H1 (cell line): ENCODE data around the gene KLHDC10. TPM values are rescaled to one million over a fixed set of nuclear protein-coding genes. Genes with fewer than 3 reads are reported as not detected.

ENCODE experiments used
- CTCF ChIA-PET: fragments of 300-600 bp; sonication (Branson Sonifier 250); formaldehyde crosslinking; loops from one replicate; lab custom pipeline; 2021; ENCODE audit not compliant: partially characterized antibody; lab: Charles Lee
- POLR2A ChIA-PET: fragments of 300-600 bp; sonication (Branson Sonifier 250); formaldehyde crosslinking; loops from one replicate; lab custom pipeline; 2021; ENCODE audit warnings: inconsistent platforms; ENCODE audit not compliant: partially characterized antibody; lab: Charles Lee
- DNase-seq, 2 experiments: peaks; one replicate each; pipeline versions ENCODE4 v3.0.0 to v3.0.0-alpha.2; 2010 to 2022; ENCODE audit warnings: low spot score in 2 of 2, low read depth in 1 of 2, mixed read lengths in 1 of 2
- FAIRE-seq: peaks from 2 replicates; lab custom pipeline; 2011; peaks lifted over from hg19 to GRCh38; lab: Jason Lieb, UNC
- H2AFZ ChIP-seq: 2 replicates; pipeline ENCODE4 v1.8.1; 2012; ENCODE audit warnings: low read length, inconsistent platforms
- H2AK5ac ChIP-seq: 2 replicates; pipeline ENCODE4 v1.6.1; 2013; ENCODE audit warnings: low read depth, low read length
- H2BK120ac ChIP-seq: replicated peaks from 2 replicates; pipeline ENCODE3; 2013; ENCODE audit warnings: low read depth, low read length, inconsistent platforms
- H2BK12ac ChIP-seq: 2 replicates; pipeline ENCODE4 v1.6.1; 2013; ENCODE audit warnings: low read depth, low read length
- H2BK15ac ChIP-seq: 2 replicates; pipeline ENCODE4 v1.6.1; 2013; ENCODE audit warnings: low read length
- H2BK20ac ChIP-seq: 2 replicates; pipeline ENCODE4 v1.6.1; 2013; ENCODE audit warnings: low read length
- H2BK5ac ChIP-seq: 2 replicates; pipeline ENCODE4 v1.6.1; 2013; ENCODE audit warnings: low read depth, low read length
- H3K14ac ChIP-seq: 2 replicates; pipeline ENCODE4 v1.6.1; 2013; ENCODE audit warnings: inconsistent platforms; ENCODE audit not compliant: insufficient read length
- H3K18ac ChIP-seq: 2 replicates; pipeline ENCODE4 v1.6.1; 2013; ENCODE audit warnings: low read length; ENCODE audit errors: extremely low read depth
- H3K23ac ChIP-seq: 2 replicates; pipeline ENCODE4 v1.6.1; 2013; ENCODE audit warnings: inconsistent platforms; ENCODE audit not compliant: insufficient read length
- H3K23me2 ChIP-seq: 2 replicates; pipeline ENCODE4 v1.6.1; 2013; ENCODE audit warnings: low read depth, low read length
- H3K27ac ChIP-seq: 2 replicates; pipeline ENCODE4 v1.6.1; 2011; ENCODE audit warnings: low read depth, low read length, inconsistent platforms
- H3K27me3 ChIP-seq, 4 experiments: replicated peaks in 1 of 4; 1 replicate in 1 of 4; 2 replicates in 3 of 4; pipeline versions ENCODE4 v1.6.1 to v1.8.1; 2011 to 2013; ENCODE audit warnings: low read length in 3 of 4, mild to moderate bottlenecking in 3 of 4, inconsistent platforms in 2 of 4, mixed read lengths in 2 of 4, moderate library complexity in 1 of 4; ENCODE audit not compliant: control insufficient read depth in 3 of 4, insufficient read depth in 3 of 4; ENCODE audit errors: extremely low read depth in 1 of 4
- H3K36me3 ChIP-seq, 4 experiments: 2 replicates each; pipeline versions ENCODE4 v1.6.1 to v1.8.1; 2011 to 2013; ENCODE audit warnings: mild to moderate bottlenecking in 4 of 4, low read length in 3 of 4, moderate library complexity in 2 of 4, control low read depth in 1 of 4, inconsistent platforms in 1 of 4; ENCODE audit not compliant: insufficient read depth in 4 of 4, control insufficient read depth in 2 of 4
- H3K4ac ChIP-seq: replicated peaks from 2 replicates; pipeline ENCODE3; 2013; ENCODE audit warnings: low read length, low read depth, mixed read lengths, inconsistent platforms; ENCODE audit not compliant: insufficient read length
- H3K4me1 ChIP-seq, 4 experiments: replicated peaks in 1 of 4; 1 replicate in 1 of 4; 2 replicates in 3 of 4; pipeline versions ENCODE4 v1.6.1 to v1.8.1; 2011 to 2013; ENCODE audit warnings: low read length in 3 of 4, inconsistent platforms in 2 of 4, mixed read lengths in 1 of 4; ENCODE audit not compliant: insufficient read depth in 4 of 4, control insufficient read depth in 3 of 4
- H3K4me2 ChIP-seq, 2 experiments: 2 replicates each; pipeline versions ENCODE4 v1.6.1 to v1.8.1; 2011 to 2013; ENCODE audit warnings: low read depth in 2 of 2, low read length in 2 of 2, control low read depth in 1 of 2, inconsistent platforms in 1 of 2, mild to moderate bottlenecking in 1 of 2; ENCODE audit not compliant: insufficient read depth in 1 of 2
- H3K4me3 ChIP-seq, 4 experiments: fragments of 200-600, 300-600 bp in 1 of 4; sonication (generic), shearing (Covaris generic), sonication (Bioruptor Twin) in 1 of 4; 2 replicates each; pipeline versions ENCODE4 v1.5.1 to v1.8.1; 2011 to 2016; ENCODE audit warnings: low read length in 4 of 4, low read depth in 3 of 4, control low read depth in 2 of 4, inconsistent platforms in 2 of 4, mild to moderate bottlenecking in 2 of 4, mixed read lengths in 1 of 4, moderate library complexity in 1 of 4; ENCODE audit not compliant: insufficient read depth in 2 of 4; ENCODE audit errors: extremely low read depth in 1 of 4
- H3K56ac ChIP-seq: replicated peaks from 2 replicates; pipeline ENCODE3; 2013; ENCODE audit warnings: low read depth, mild to moderate bottlenecking, mixed read lengths, low read length, inconsistent platforms; ENCODE audit not compliant: insufficient read length
- H3K79me1 ChIP-seq: 2 replicates; pipeline ENCODE4 v1.6.1; 2013; ENCODE audit warnings: low read depth, low read length, control low read depth
- H3K79me2 ChIP-seq, 2 experiments: 2 replicates each; pipeline versions ENCODE4 v1.6.1 to v1.8.1; 2012 to 2013; ENCODE audit warnings: low read length in 2 of 2, mild to moderate bottlenecking in 2 of 2, inconsistent platforms in 1 of 2; ENCODE audit not compliant: insufficient read depth in 2 of 2, control insufficient read depth in 1 of 2
- H3K9ac ChIP-seq, 4 experiments: replicated peaks in 1 of 4; 1 replicate in 1 of 4; 2 replicates in 3 of 4; pipeline versions ENCODE4 v1.6.1 to v1.8.1; 2011 to 2013; ENCODE audit warnings: low read depth in 3 of 4, low read length in 3 of 4, control low read depth in 2 of 4, mild to moderate bottlenecking in 2 of 4, moderate library complexity in 2 of 4, inconsistent platforms in 1 of 4; ENCODE audit errors: extremely low read depth in 1 of 4
- H3K9me3 ChIP-seq, 2 experiments: 2 replicates each; pipeline versions ENCODE4 v1.6.1 to v1.8.1; 2012 to 2013; ENCODE audit warnings: mild to moderate bottlenecking in 2 of 2, moderate library complexity in 2 of 2, control low read depth in 1 of 2, inconsistent platforms in 1 of 2, low read depth in 1 of 2, low read length in 1 of 2, mixed read lengths in 1 of 2; ENCODE audit not compliant: insufficient read depth in 2 of 2
- H4K20me1 ChIP-seq, 2 experiments: replicated peaks in 1 of 2; 2 replicates each; pipeline versions ENCODE3 to v1.8.1; 2011 to 2013; ENCODE audit warnings: inconsistent platforms in 2 of 2, low read length in 2 of 2, mild to moderate bottlenecking in 1 of 2; ENCODE audit not compliant: insufficient read depth in 2 of 2, control insufficient read depth in 1 of 2
- H4K5ac ChIP-seq: 2 replicates; pipeline ENCODE4 v1.6.1; 2013; ENCODE audit warnings: low read length, low read depth, mixed read lengths, inconsistent platforms; ENCODE audit not compliant: insufficient read length
- H4K8ac ChIP-seq: 2 replicates; pipeline ENCODE4 v1.8.0; 2013; ENCODE audit warnings: mild to moderate bottlenecking, moderate library complexity, low read length, inconsistent platforms; ENCODE audit not compliant: insufficient read depth; ENCODE audit errors: extremely low read depth
- H4K91ac ChIP-seq: replicated peaks from 2 replicates; pipeline ENCODE3; 2013; ENCODE audit warnings: low read length, mixed read lengths, inconsistent platforms; ENCODE audit not compliant: insufficient read length
- ATF2 ChIP-seq: IDR thresholded peaks from 2 replicates; pipeline ENCODE4 v1.6.1; 2012; ENCODE audit warnings: low read length, inconsistent platforms
- BRCA1 ChIP-seq: IDR thresholded peaks from 2 replicates; pipeline ENCODE4 v1.6.1; 2012; ENCODE audit warnings: low read depth, low read length, improper control_type of control experiment
- JUN ChIP-seq: IDR thresholded peaks from 2 replicates; pipeline ENCODE4 v1.6.1; 2011; ENCODE audit warnings: low read depth, mild to moderate bottlenecking, improper control_type of control experiment, low read length
- KDM5A ChIP-seq: fragments of 200-600 bp; IDR thresholded peaks from 2 replicates; pipeline ENCODE4 v1.7.1; 2012; ENCODE audit warnings: mild to moderate bottlenecking, low read length, inconsistent platforms, mixed read lengths
- NANOG ChIP-seq: IDR thresholded peaks from 2 replicates; pipeline ENCODE4 v1.6.1; 2011; ENCODE audit warnings: low read length, low read depth, mild to moderate bottlenecking, inconsistent platforms; ENCODE audit not compliant: insufficient read depth, poor library complexity, severe bottlenecking
- RNF2 ChIP-seq: fragments of 200-900, 300-1000 bp; sonication (generic); IDR thresholded peaks from 2 replicates; pipeline ENCODE4 v1.7.1; 2016; ENCODE audit warnings: borderline replicate concordance, low read depth, mild to moderate bottlenecking, antibody characterized with exemption, low read length; ENCODE audit not compliant: poor library complexity, severe bottlenecking; ENCODE audit errors: missing control alignments
- SIRT6 ChIP-seq: IDR thresholded peaks from one replicate; pipeline ENCODE4 v1.7.1; 2012; ENCODE audit warnings: low read length, inconsistent platforms
- SP1 ChIP-seq: IDR thresholded peaks from 2 replicates; pipeline ENCODE4 v1.6.1; 2011; ENCODE audit warnings: low read depth, low read length
- WGBS, 2 experiments: shearing (Covaris generic) in 1 of 2; methylation state at CpG; one replicate each; pipeline versions ENCODE4 v1.1.6 to v1.1.7; 2013 to 2015; ENCODE audit warnings: low lambda C conversion rate in 2 of 2, mixed read lengths in 2 of 2, inconsistent platforms in 1 of 2, low coverage in 1 of 2, missing lambda C conversion rate in 1 of 2; ENCODE audit not compliant: insufficient replicate concordance in 2 of 2, insufficient coverage in 1 of 2, insufficient read length in 1 of 2; ENCODE audit errors: extremely low coverage in 1 of 2, missing lambda C conversion rate in 1 of 2; 5-methylcytosine and 5-hydroxymethylcytosine counted together
- polyA plus RNA-seq, 7 experiments: library from polyadenylated mRNA; depleted of rRNA in 3 of 7; stranded (reverse) in 5 of 7; unstranded in 2 of 7; fragments of >200 nt in 5 of 7; fragments of 200-250 nt in 2 of 7; gene quantifications; 1 replicate in 5 of 7; 2 replicates in 1 of 7; 4 replicates in 1 of 7; pipeline versions ENCODE4 v1.2.1 to v1.2.3, GENCODE V29; 2011 to 2013; ENCODE audit warnings: missing spikeins in 2 of 7, mixed read lengths in 2 of 7
- total RNA-seq: library from RNA; stranded (reverse); fragmentation: NEBNext Ultra II Directional; extraction: Animal tissue kit (Norgen Biotek cat#: 25700); gene quantifications from 2 replicates; pipeline ENCODE4 v1.2.1, GENCODE V29; 2021

KLHDC10 gene
- total and polyA plus RNA-seq, 2 of the 8 experiments (the other 6 are each of a cell fraction or from before 2014, with no cell fraction given): 6.6 to 14.5 TPM

GRCh38 chr7:130179631-130180030 is 109.3 kb downstream of the KLHDC10 start:
- Histone ChIP-seq H2AFZ (no peak overlapping the region), H4K91ac (no peak overlapping the region), H3K27me3 (no peaks in the 10 kb centered on the region), H4K8ac (no peak overlapping the region), H4K20me1 (no peaks in the 10 kb centered on the region), H2BK20ac (no peak overlapping the region), H3K56ac (no peak overlapping the region), H3K9ac (no peak overlapping the region), H2BK15ac (no peak overlapping the region), H3K9me3 (no peaks in the 10 kb centered on the region), H3K23ac (no peak overlapping the region), H2BK12ac (no peak overlapping the region), H3K14ac (no peak overlapping the region), H4K5ac (no peak overlapping the region), H3K23me2 (no peaks in the 10 kb centered on the region), H3K4ac (no peak overlapping the region), H3K4me1 (no peaks in the 10 kb centered on the region), H3K36me3 (peaks cover 6 to 58% (median 22%) of the 10 kb centered on the region in 4 experiments; a peak in 7 of 8 replicates), H3K27ac (no peak overlapping the region), H3K79me2 (no peaks in the 10 kb centered on the region), H2AK5ac (no peak overlapping the region), H3K79me1 (no peaks in the 10 kb centered on the region), H2BK120ac (no peak overlapping the region), H3K4me2 (no peak overlapping the region), H3K18ac (no peak overlapping the region), H3K4me3 (no peak overlapping the region), H2BK5ac (no peak overlapping the region)
- TF ChIP-seq SP1 (no peak), BRCA1 (no peak), KDM5A (no peak), NANOG (no peak), ATF2 (no peak), JUN (no peak), RNF2 (no peak), SIRT6 (no peak)
- CTCF ChIA-PET: interaction anchor here (1.3 to 3.1 kb wide), 2 partner anchors 25 to 578 kb away, joined by 5 to 8 read pairs; no protein-coding TSS in a partner anchor
- WGBS, 2 experiments: 94% methylated on average over 2 of the region's 2 CpGs; no CpG with 5 or more reads in 1 of the 2 experiments
- FAIRE-seq (no peak), DNase-seq (no peak)
- POLR2A ChIA-PET: interaction anchor here (1.0 kb wide), 1 partner anchor 9 kb away, joined by 3 read pairs; no protein-coding TSS in a partner anchor
